HG02759 (cell line): ENCODE results near the gene COL3A1.

ENCODE experiments used
- ATAC-seq: cut with Tn5 transposase; IDR thresholded peaks from one replicate; pipeline ENCODE4 v1.9.1; 2021; ENCODE audit warnings: mild to moderate bottlenecking, moderate library complexity; ENCODE audit not compliant: unreplicated experiment

COL3A1 gene

GRCh38 chr2:189014449-189015138, 40.4 kb downstream of the COL3A1 start:
- no peak for ATAC-seq

GRCh38 chr2:189015359-189015758, 41.2 kb downstream of the COL3A1 start:
- no peak for ATAC-seq

GRCh38 chr2:189016311-189016861, 42.2 kb downstream of the COL3A1 start:
- no peak for ATAC-seq

- ATAC-seq = no peak
These were observed 44.5 kb downstream of the COL3A1 start for GRCh38 chr2:189018631-189019030.

GRCh38 chr2:189020179-189020578, 46.0 kb downstream of the COL3A1 start:
- no peak for ATAC-seq

GRCh38 chr2:189022053-189022481, 47.9 kb downstream of the COL3A1 start:
- no peak for ATAC-seq

GRCh38 chr2:189022492-189022891, 48.3 kb downstream of the COL3A1 start:
- no peak for ATAC-seq

- peak; percentile 90 for ATAC-seq
These were observed 50.9 kb downstream of the COL3A1 start for GRCh38 chr2:189024901-189025618.

- ATAC-seq = no peak
These were observed 63.3 kb downstream of the COL3A1 start for GRCh38 chr2:189037518-189037917.

GRCh38 chr2:189045836-189046235, 71.7 kb downstream of the COL3A1 start:
- no peak for ATAC-seq

- ATAC-seq = no peak
These were observed 72.1 kb downstream of the COL3A1 start for GRCh38 chr2:189046320-189046719.

- ATAC-seq = no peak
These were observed 73.2 kb downstream of the COL3A1 start for GRCh38 chr2:189047171-189047888.

GRCh38 chr2:189048189-189048588, 74.0 kb downstream of the COL3A1 start:
- ATAC-seq = no peak

- ATAC-seq = no peak
These were observed 75.6 kb downstream of the COL3A1 start for GRCh38 chr2:189049709-189050164.

GRCh38 chr2:189050165-189050712, 76.1 kb downstream of the COL3A1 start:
- ATAC-seq = no peak

- ATAC-seq = no peak
These were observed 82.3 kb downstream of the COL3A1 start for GRCh38 chr2:189056200-189057106.

GRCh38 chr2:189057316-189057715, 83.1 kb downstream of the COL3A1 start:
- no peak for ATAC-seq

GRCh38 chr2:189060096-189060642, 86.0 kb downstream of the COL3A1 start:
- no peak for ATAC-seq
